GM12892 (cell line): ENCODE results near the gene APBB2.

Experiments
- POLR2A ChIP-seq: IDR thresholded peaks from 2 replicates; pipeline ENCODE4 v1.6.1; 2011; ENCODE audit warnings: low read depth, low read length, control low read depth
- POLR2AphosphoS5 ChIP-seq: IDR thresholded peaks from 2 replicates; pipeline ENCODE4 v1.6.1; 2011; ENCODE audit warnings: low read depth, low read length, control low read depth
- TAF1 ChIP-seq: IDR thresholded peaks from 2 replicates; pipeline ENCODE4 v1.6.1; 2011; ENCODE audit warnings: low read depth, mild to moderate bottlenecking, control low read depth, low read length, borderline replicate concordance

- TF ChIP-seq POLR2A (no peak), POLR2AphosphoS5 (no peak), TAF1 (no peak)
Measured at GRCh38 chr4:40831146-40831907, 383.0 kb downstream of the APBB2 start.
